GM23248 (cell line): ENCODE results near the gene THSD4. TPM values are rescaled to one million over a fixed set of nuclear protein-coding genes. Genes with fewer than 3 reads are reported as not detected.

ENCODE experiments used
- DNase-seq: peaks from one replicate; pipeline ENCODE4 v3.0.0-alpha.2; 2015
- H2AFZ ChIP-seq: fragments of 200-600 bp; sonication (generic); 2 replicates; pipeline ENCODE4 v1.6.1; 2016; ENCODE audit warnings: antibody characterized with exemption
- H3F3A ChIP-seq: fragments of 200-600 bp; sonication (generic); 2 replicates; pipeline ENCODE4 v1.6.1; 2016; ENCODE audit warnings: mild to moderate bottlenecking, antibody characterized with exemption, mixed run types; ENCODE audit not compliant: insufficient read depth
- H3K27ac ChIP-seq: fragments of 200-600 bp; sonication (generic); 2 replicates; pipeline ENCODE4 v1.5.1; 2016; ENCODE audit warnings: mild to moderate bottlenecking
- H3K27me3 ChIP-seq: fragments of 200-600 bp; sonication (generic); replicated peaks from 2 replicates; pipeline ENCODE4 v1.6.1; 2016; ENCODE audit warnings: mild to moderate bottlenecking; ENCODE audit not compliant: insufficient read depth
- H3K36me3 ChIP-seq: fragments of 200-600 bp; sonication (generic); 2 replicates; pipeline ENCODE4 v1.6.1; 2016; ENCODE audit warnings: low read depth, mild to moderate bottlenecking
- H3K4me1 ChIP-seq: fragments of 200-600 bp; sonication (generic); 2 replicates; pipeline ENCODE4 v1.6.1; 2016; ENCODE audit warnings: mild to moderate bottlenecking; ENCODE audit not compliant: insufficient read depth
- H3K4me2 ChIP-seq: fragments of 200-600 bp; sonication (generic); one replicate; pipeline ENCODE4 v1.6.1; 2016; ENCODE audit warnings: mild to moderate bottlenecking; ENCODE audit not compliant: unreplicated experiment
- H3K4me3 ChIP-seq: fragments of 200-600 bp; sonication (generic); 2 replicates; pipeline ENCODE4 v1.5.1; 2016; ENCODE audit warnings: mild to moderate bottlenecking
- H3K79me2 ChIP-seq: fragments of 200-600 bp; sonication (generic); 2 replicates; pipeline ENCODE4 v1.6.1; 2016; ENCODE audit warnings: mild to moderate bottlenecking; ENCODE audit not compliant: insufficient read depth
- H3K9ac ChIP-seq: fragments of 200-600 bp; sonication (generic); 2 replicates; pipeline ENCODE4 v1.6.1; 2016; ENCODE audit warnings: mild to moderate bottlenecking
- H3K9me2 ChIP-seq: fragments of 200-600 bp; sonication (generic); 2 replicates; pipeline ENCODE4 v1.6.1; 2016; ENCODE audit warnings: mixed run types, mild to moderate bottlenecking, moderate library complexity; ENCODE audit not compliant: insufficient read depth
- H3K9me3 ChIP-seq: fragments of 200-600 bp; sonication (generic); one replicate; pipeline ENCODE4 v1.6.1; 2017; ENCODE audit warnings: low read depth
- H4K20me1 ChIP-seq: fragments of 200-600 bp; sonication (generic); 2 replicates; pipeline ENCODE4 v1.6.0; 2016; ENCODE audit not compliant: insufficient read depth
- EZH2 ChIP-seq: fragments of 200-600 bp; sonication (generic); IDR thresholded peaks from 2 replicates; pipeline ENCODE4 v1.6.1; 2018; ENCODE audit warnings: antibody characterized with exemption, mild to moderate bottlenecking; ENCODE audit not compliant: insufficient read depth, poor library complexity, severe bottlenecking
- EZH2phosphoT487 ChIP-seq: fragments of 200-600 bp; sonication (generic); IDR thresholded peaks from 2 replicates; pipeline ENCODE4 v1.6.1; 2018; ENCODE audit warnings: antibody characterized with exemption, moderate library complexity, mild to moderate bottlenecking, low read depth; ENCODE audit not compliant: insufficient read depth
- WGBS, 2 experiments: methylation state at CpG; one replicate each; pipeline ENCODE4 v1.1.6; 2015 to 2017; ENCODE audit warnings: low lambda C conversion rate in 2 of 2, low coverage in 1 of 2; ENCODE audit errors: missing lambda C conversion rate in 2 of 2; 5-methylcytosine and 5-hydroxymethylcytosine counted together
- in situ Hi-C: fragments of 300-500 bp; cut with MboI; formaldehyde crosslinking; loops from 2 replicates; pipeline ENCODE4 v1.15.0; 2020
- polyA plus RNA-seq: library from polyadenylated mRNA; unstranded; fragments of >200 nt; fragmentation: Nextera tagmentation; extraction: Ambion mirVana; gene quantifications from 2 replicates; pipeline ENCODE4 v1.2.1, GENCODE V29; 2016
- total RNA-seq: library from RNA; depleted of rRNA; stranded (reverse); fragments of >200 nt; shearing (Covaris generic); gene quantifications from 2 replicates; pipeline ENCODE4 v1.2.3, GENCODE V29; 2014

Gene THSD4
- total and polyA plus RNA-seq, 2 experiments from 2014 or later: 14.2 to 58.9 TPM

GRCh38 chr15:71739355-71739754 lies 624.1 kb downstream of the THSD4 start:
- Histone ChIP-seq H3K27ac (no peak overlapping the region), H3F3A (peaks cover 9% of the 10 kb centered on the region; the same call in 1 of the 2 replicates), H3K36me3 (no peaks in the 10 kb centered on the region), H4K20me1 (no peaks in the 10 kb centered on the region; the same call in 1 of the 2 replicates), H3K4me1 (no peaks in the 10 kb centered on the region), H3K9me2 (no peaks in the 10 kb centered on the region), H3K9me3 (no peaks in the 10 kb centered on the region), H3K79me2 (no peaks in the 10 kb centered on the region), H3K4me3 (no peak overlapping the region), H3K4me2 (no peak overlapping the region), H3K9ac (no peak overlapping the region), H3K27me3 (no peaks in the 10 kb centered on the region), H2AFZ (no peak overlapping the region)
- DNase-seq: no peak
- TF ChIP-seq EZH2 (no peak), EZH2phosphoT487 (no peak)
- in situ Hi-C loops: loop anchor here (10.0 kb wide), 1 partner anchor 285 kb away; no protein-coding TSS in a partner anchor
- 75 to 81% methylated on average over 1 of the region's 1 CpG for WGBS, 2 experiments

- Histone ChIP-seq H3K4me3 (no peak overlapping the region), H3K27ac (no peak overlapping the region), H4K20me1 (no peaks in the 10 kb centered on the region; the same call in 1 of the 2 replicates), H3K79me2 (no peaks in the 10 kb centered on the region), H2AFZ (no peak overlapping the region), H3K9ac (no peak overlapping the region), H3K9me3 (no peaks in the 10 kb centered on the region), H3F3A (peaks cover 13% of the 10 kb centered on the region; the same call in 1 of the 2 replicates), H3K36me3 (no peaks in the 10 kb centered on the region), H3K4me2 (no peak overlapping the region), H3K27me3 (no peaks in the 10 kb centered on the region), H3K4me1 (peaks cover 11% of the 10 kb centered on the region), H3K9me2 (no peaks in the 10 kb centered on the region)
- DNase-seq: no peak
- TF ChIP-seq EZH2phosphoT487 (no peak), EZH2 (no peak)
- in situ Hi-C loops: no loop called here
- 87 to 89% methylated on average over 5 of the region's 5 CpGs for WGBS, 2 experiments
Observed at GRCh38 chr15:71742964-71743363, 627.7 kb downstream of the THSD4 start.

GRCh38 chr15:71743861-71744382 lies 628.7 kb downstream of the THSD4 start:
- H3K4me1 ChIP-seq: peaks cover 13% of the 10 kb centered on the region
- H3K4me2 ChIP-seq: no peak overlapping the region
- peaks cover 14% of the 10 kb centered on the region; the same call in 1 of the 2 replicates for H3F3A ChIP-seq
- TF ChIP-seq EZH2phosphoT487 (no peak), EZH2 (no peak)
- no peaks in the 10 kb centered on the region for H3K79me2 ChIP-seq
- no peaks in the 10 kb centered on the region for H3K9me2 ChIP-seq
- no peak overlapping the region for H2AFZ ChIP-seq
- no peaks in the 10 kb centered on the region for H3K36me3 ChIP-seq
- in situ Hi-C loops: no loop called here
- H3K9me3 ChIP-seq: no peaks in the 10 kb centered on the region
- H3K4me3 ChIP-seq: no peak overlapping the region
- no peak overlapping the region for H3K27ac ChIP-seq
- WGBS, 2 experiments: 17% methylated on average over 6 of the region's 6 CpGs
- DNase-seq: peak; percentile 70
- H3K9ac ChIP-seq: no peak overlapping the region
- no peaks in the 10 kb centered on the region for H3K27me3 ChIP-seq
- H4K20me1 ChIP-seq: no peaks in the 10 kb centered on the region; the same call in 1 of the 2 replicates

- Histone ChIP-seq H3F3A (peaks cover 15% of the 10 kb centered on the region; the same call in 1 of the 2 replicates), H3K9me3 (no peaks in the 10 kb centered on the region), H3K36me3 (no peaks in the 10 kb centered on the region), H3K9me2 (no peaks in the 10 kb centered on the region), H3K79me2 (no peaks in the 10 kb centered on the region), H3K4me1 (peaks cover 13% of the 10 kb centered on the region), H3K27me3 (no peaks in the 10 kb centered on the region), H3K4me3 (no peak overlapping the region), H2AFZ (no peak overlapping the region), H3K9ac (no peak overlapping the region), H3K4me2 (no peak overlapping the region), H3K27ac (no peak overlapping the region), H4K20me1 (no peaks in the 10 kb centered on the region; the same call in 1 of the 2 replicates)
- 97% methylated on average over 17 of the region's 17 CpGs for WGBS, 2 experiments
- TF ChIP-seq EZH2phosphoT487 (no peak), EZH2 (no peak)
- DNase-seq: no peak
- in situ Hi-C loops: no loop called here
Observed at GRCh38 chr15:71746719-71747118, 631.4 kb downstream of the THSD4 start.
